B cell (primary cell): ENCODE measurements around the gene ARHGAP19. TPM values are rescaled to one million over a fixed set of nuclear protein-coding genes. Genes with fewer than 3 reads are reported as not detected.

ENCODE experiments used
- ATAC-seq: fragments of 200-7000 bp; cut with Tn5 transposase; one replicate; pipeline ENCODE4 v1.10.0; 2021; ENCODE audit warnings: low read depth, mild to moderate bottlenecking, moderate number of reproducible peaks, moderate library complexity
- CTCF ChIA-PET: fragments of 350-600 bp; sonication (Branson Sonifier 250); formaldehyde crosslinking; loops from one replicate; lab custom pipeline; 2021; ENCODE audit warnings: antibody characterized with exemption, inconsistent platforms; lab: Charles Lee
- POLR2A ChIA-PET: fragments of 350-600 bp; sonication (Branson Sonifier 250); formaldehyde crosslinking; loops from one replicate; lab custom pipeline; 2021; ENCODE audit warnings: antibody characterized with exemption; lab: Charles Lee
- DNase-seq: peaks from one replicate; pipeline ENCODE4 v3.0.0; 2013
- H2AFZ ChIP-seq: 2 replicates; pipeline ENCODE4 v1.6.1; 2012; ENCODE audit warnings: mild to moderate bottlenecking, low read depth, low read length; ENCODE audit not compliant: insufficient read depth, poor library complexity, severe bottlenecking
- H3K27ac ChIP-seq, 2 donors: 1 replicate in 1 of 2; 2 replicates in 1 of 2; pipeline ENCODE4 v1.5.1; 2012 to 2013; ENCODE audit warnings: low read length in 2 of 2, mild to moderate bottlenecking in 2 of 2, moderate library complexity in 1 of 2
- H3K27me3 ChIP-seq, 4 experiments: fragments of 200-600 bp in 1 of 4; sonication (generic) in 1 of 4; replicated peaks in 1 of 4; 1 replicate in 2 of 4; 2 replicates in 2 of 4; pipeline versions ENCODE4 v1.6.1 to v1.7.0; 2013 to 2016; ENCODE audit warnings: low read length in 3 of 4, mild to moderate bottlenecking in 2 of 4, mixed read lengths in 1 of 4, moderate library complexity in 1 of 4; ENCODE audit not compliant: insufficient read depth in 4 of 4, control insufficient read depth in 3 of 4; ENCODE audit errors: control extremely low read depth in 1 of 4
- H3K36me3 ChIP-seq, 2 experiments: replicated peaks in 1 of 2; 1 replicate in 1 of 2; 2 replicates in 1 of 2; pipeline versions ENCODE4 v1.6.1 to v1.7.1; 2013; ENCODE audit warnings: low read length in 1 of 2; ENCODE audit not compliant: insufficient read depth in 2 of 2, control insufficient read depth in 1 of 2; ENCODE audit errors: control extremely low read depth in 1 of 2, extremely low read depth in 1 of 2
- H3K4me1 ChIP-seq, 2 donors: fragments of 200-600 bp in 1 of 2; sonication (generic) in 1 of 2; 1 replicate in 1 of 2; 2 replicates in 1 of 2; pipeline versions ENCODE4 v1.5.1 to v1.6.1; 2013 to 2017; ENCODE audit warnings: low read length in 2 of 2; ENCODE audit not compliant: control insufficient read depth in 2 of 2, insufficient read depth in 2 of 2
- H3K4me2 ChIP-seq: replicated peaks from 2 replicates; pipeline ENCODE3; 2012; ENCODE audit warnings: mild to moderate bottlenecking, low read depth, low read length; ENCODE audit not compliant: poor library complexity, severe bottlenecking
- H3K4me3 ChIP-seq, 5 experiments: fragments of 200-600 bp in 1 of 5; sonication (generic) in 1 of 5; 1 replicate in 3 of 5; 2 replicates in 2 of 5; pipeline versions ENCODE4 v1.5.1 to v1.7.0; 2011 to 2016; ENCODE audit warnings: low read length in 4 of 5, mild to moderate bottlenecking in 4 of 5, low read depth in 2 of 5, control low read depth in 1 of 5, moderate library complexity in 1 of 5; ENCODE audit not compliant: insufficient read depth in 1 of 5; ENCODE audit errors: control extremely low read depth in 1 of 5, extremely low read depth in 1 of 5
- H3K79me2 ChIP-seq: fragments of 200-600 bp; sonication (generic); one replicate; pipeline ENCODE4 v1.6.0; 2016; ENCODE audit warnings: low read length; ENCODE audit not compliant: control insufficient read depth, insufficient read depth
- H3K9ac ChIP-seq: fragments of 200-600 bp; sonication (generic); 2 replicates; pipeline ENCODE4 v1.6.1; 2017; ENCODE audit warnings: mild to moderate bottlenecking, low read length, moderate library complexity
- H3K9me3 ChIP-seq, 3 donors: one replicate each; pipeline versions ENCODE4 v1.6.1 to v1.7.1; 2013; ENCODE audit warnings: low read length in 2 of 3; ENCODE audit not compliant: control insufficient read depth in 2 of 3, insufficient read depth in 1 of 3; ENCODE audit errors: control extremely low read depth in 1 of 3
- H4K20me1 ChIP-seq: 2 replicates; pipeline ENCODE4 v1.6.0; 2012; ENCODE audit warnings: mild to moderate bottlenecking, low read length; ENCODE audit not compliant: insufficient read depth, control insufficient read depth, poor library complexity, severe bottlenecking
- H3K27ac Mint-ChIP-seq: one replicate; pipeline ENCODE4 v1.8.0; 2021; ENCODE audit warnings: mixed read lengths
- H3K27me3 Mint-ChIP-seq: one replicate; pipeline ENCODE4 v1.8.0; 2021; ENCODE audit warnings: mixed read lengths
- H3K4me1 Mint-ChIP-seq: one replicate; pipeline ENCODE4 v1.8.0; 2021; ENCODE audit warnings: mixed read lengths
- H3K4me3 Mint-ChIP-seq: one replicate; pipeline ENCODE4 v1.8.0; 2021; ENCODE audit warnings: mixed read lengths
- H3K9me3 Mint-ChIP-seq: one replicate; pipeline ENCODE4 v1.8.0; 2022; ENCODE audit warnings: mixed read lengths; ENCODE audit not compliant: insufficient read depth
- CTCF ChIP-seq: fragments of 200-600 bp; IDR thresholded peaks from one replicate; pipeline ENCODE4 v1.8.0; 2022; ENCODE audit warnings: antibody characterized with exemption, mild to moderate bottlenecking
- EZH2 ChIP-seq: IDR thresholded peaks from 2 replicates; pipeline ENCODE4 v1.6.1; 2012; ENCODE audit warnings: borderline replicate concordance, low read depth, mild to moderate bottlenecking, moderate library complexity, low read length; ENCODE audit not compliant: insufficient read depth, poor library complexity, severe bottlenecking
- WGBS: methylation state at CpG from one replicate; pipeline ENCODE4 v1.1.5; 2013; ENCODE audit warnings: missing lambda C conversion rate; ENCODE audit not compliant: insufficient coverage; 5-methylcytosine and 5-hydroxymethylcytosine counted together
- intact Hi-C: fragments of 100-400 bp; cut with micrococcal nuclease; formaldehyde crosslinking; loops from one replicate; pipeline ENCODE4 v1.10.0; 2022
- polyA plus RNA-seq: library from polyadenylated mRNA; depleted of rRNA; stranded (reverse); fragments of >200 nt; gene quantifications from 2 replicates; pipeline ENCODE4 v1.2.3, GENCODE V29; 2012
- total RNA-seq, 2 donors: library from RNA; stranded (reverse); fragments of 120-200 nt in 1 of 2; gene quantifications; 1 replicate in 1 of 2; 2 replicates in 1 of 2; pipeline versions ENCODE4 v1.2.3 to v1.2.4, GENCODE V29; 2013 to 2022

Gene ARHGAP19
- total and polyA plus RNA-seq, 2 donors (not counting 1 experiment from before 2014, with no cell fraction given): 6.4 to 22.5 TPM

- H3K4me1 Mint-ChIP-seq: peaks cover 23% of the 10 kb centered on the region
- ATAC-seq (no peak), DNase-seq (no peak)
- no peak overlapping the region for H3K4me3 Mint-ChIP-seq
- ChIA-PET CTCF (interaction anchor here (1.0 to 3.6 kb wide), 6 partner anchors 8 to 129 kb away, joined by 5 to 55 read pairs (median 10); no protein-coding TSS in a partner anchor), POLR2A (no interaction called here)
- Histone ChIP-seq H3K4me3 (no peak overlapping the region), H3K27ac (no peak overlapping the region), H3K79me2 (peaks cover 63% of the 10 kb centered on the region), H3K9me3 (no peaks in the 10 kb centered on the region), H3K4me1 (peaks cover 13 to 14% of the 10 kb centered on the region in 2 donors), H4K20me1 (peaks cover 11% of the 10 kb centered on the region), H3K27me3 (no peaks in the 10 kb centered on the region), H3K4me2 (no peak overlapping the region), H3K36me3 (no peaks in the 10 kb centered on the region), H2AFZ (no peak overlapping the region), H3K9ac (no peak overlapping the region)
- H3K27me3 Mint-ChIP-seq: no peaks in the 10 kb centered on the region
- H3K27ac Mint-ChIP-seq: no peak overlapping the region
- no peak for TF ChIP-seq EZH2
- no peak for TF ChIP-seq CTCF
- intact Hi-C loops: no loop called here
- WGBS: no CpG with 5 or more reads among the region's 1 CpG
- no peaks in the 10 kb centered on the region for H3K9me3 Mint-ChIP-seq
These were observed 14.9 kb downstream of the ARHGAP19 start for GRCh38 chr10:97277551-97277950.

- no peak for DNase-seq
- Mint-ChIP-seq H3K27ac (no peak overlapping the region), H3K4me1 (peaks cover 18% of the 10 kb centered on the region), H3K27me3 (no peaks in the 10 kb centered on the region), H3K4me3 (no peak overlapping the region), H3K9me3 (no peaks in the 10 kb centered on the region)
- CTCF ChIA-PET: interaction anchor here (0.7 to 0.9 kb wide), 2 partner anchors 9 to 45 kb away, joined by 3 read pairs; no protein-coding TSS in a partner anchor
- Histone ChIP-seq H3K27ac (no peak overlapping the region), H2AFZ (no peak overlapping the region), H4K20me1 (peaks cover 11% of the 10 kb centered on the region), H3K9me3 (no peaks in the 10 kb centered on the region), H3K79me2 (peaks cover 51% of the 10 kb centered on the region), H3K4me2 (no peak overlapping the region), H3K9ac (no peak overlapping the region), H3K4me1 (peaks cover 13 to 14% of the 10 kb centered on the region in 2 donors), H3K27me3 (no peaks in the 10 kb centered on the region), H3K4me3 (no peak overlapping the region), H3K36me3 (no peaks in the 10 kb centered on the region)
- WGBS: no CpG with 5 or more reads among the region's 9 CpGs
- TF ChIP-seq EZH2 (no peak), CTCF (no peak)
- no peak for ATAC-seq
- POLR2A ChIA-PET: no interaction called here
- intact Hi-C loops: no loop called here
These were observed 17.6 kb downstream of the ARHGAP19 start for GRCh38 chr10:97274828-97275227.
